ENCODE data around the gene IL17F. TPM values are rescaled to one million over a fixed set of nuclear protein-coding genes. Genes with fewer than 3 reads are reported as not detected.

IL17F gene
- total RNA-seq, 1 donor from 2014 or later: not detected

DNA sequence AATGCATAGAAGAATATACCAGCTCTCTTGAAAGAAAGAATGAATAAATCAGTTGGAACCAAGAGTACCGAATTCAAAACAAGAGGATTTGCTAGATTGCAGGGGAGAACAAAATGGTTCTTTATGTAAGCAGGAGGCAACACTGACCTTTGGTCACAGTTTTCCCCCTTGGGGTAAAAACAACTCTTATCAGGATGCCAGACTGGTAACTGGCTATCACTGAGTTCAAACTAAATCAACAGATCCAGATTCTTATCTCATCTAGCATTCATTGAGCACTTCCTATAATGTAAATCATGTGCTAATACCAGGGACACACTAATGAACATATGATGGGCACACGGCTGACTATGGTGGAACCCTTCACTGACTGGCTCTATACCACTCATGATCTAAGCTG is 4.8 kb upstream of the IL17F start:
- TF ChIP-seq CTCF (IDR thresholded peaks at IDR 0.05; ENCODE audit: partially characterized antibody, unreplicated experiment): no peak
- no peaks in the 10 kb centered on the region for H3K27me3 Mint-ChIP-seq (ENCODE audit: unreplicated experiment)
- DNase-seq: no peak
- H3K36me3 Mint-ChIP-seq (ENCODE audit: unreplicated experiment): no peaks in the 10 kb centered on the region
- H3K27ac Mint-ChIP-seq (ENCODE audit: unreplicated experiment): no peak overlapping the region
- no peaks in the 10 kb centered on the region for H3K4me1 Mint-ChIP-seq (ENCODE audit: low read depth, unreplicated experiment)
- no peak overlapping the region for H3K4me3 Mint-ChIP-seq (ENCODE audit: unreplicated experiment)
- H3K9me3 Mint-ChIP-seq (ENCODE audit: unreplicated experiment): peaks cover 1% of the 10 kb centered on the region

GRCh38 chr6:52245425-52245824 is 1.1 kb upstream of the IL17F start:
- no peaks in the 10 kb centered on the region for H3K4me1 Mint-ChIP-seq (ENCODE audit: low read depth, unreplicated experiment)
- H3K36me3 Mint-ChIP-seq (ENCODE audit: unreplicated experiment): no peaks in the 10 kb centered on the region
- DNase-seq: no peak
- TF ChIP-seq CTCF (IDR thresholded peaks at IDR 0.05; ENCODE audit: partially characterized antibody, unreplicated experiment): no peak
- H3K27me3 Mint-ChIP-seq (ENCODE audit: unreplicated experiment): no peaks in the 10 kb centered on the region
- H3K4me3 Mint-ChIP-seq (ENCODE audit: unreplicated experiment): no peak overlapping the region
- H3K9me3 Mint-ChIP-seq (ENCODE audit: unreplicated experiment): peaks cover under 1% of the 10 kb centered on the region
- no peak overlapping the region for H3K27ac Mint-ChIP-seq (ENCODE audit: unreplicated experiment)

DNA sequence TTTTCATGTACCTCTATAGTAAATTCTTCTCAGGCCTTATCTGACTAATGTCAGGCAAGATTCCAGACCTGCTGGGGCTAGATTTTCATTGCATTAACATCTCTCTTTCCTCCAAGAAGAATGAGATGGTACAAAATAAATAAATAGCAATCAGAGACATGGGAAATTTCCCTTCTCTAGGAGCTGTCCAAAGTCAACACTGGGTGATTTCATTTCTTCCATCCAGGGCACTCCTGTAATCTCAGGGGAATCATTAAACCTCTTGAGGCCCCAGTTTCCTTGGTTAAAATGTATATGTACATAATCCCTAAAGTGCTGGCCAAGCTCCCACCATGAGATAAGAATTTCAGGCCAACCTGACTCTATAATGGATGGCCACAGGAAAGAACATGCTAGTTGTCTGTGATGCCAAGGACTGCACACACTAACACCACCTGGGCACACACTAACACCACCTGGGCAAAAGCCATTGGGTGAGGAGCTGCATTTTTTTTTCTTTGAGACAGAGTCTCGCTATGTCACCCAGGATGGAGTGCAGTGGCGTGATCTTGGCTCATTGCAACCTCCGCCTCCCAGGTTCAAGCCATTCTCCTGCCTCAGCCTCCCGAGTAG is 912 bp downstream of the IL17F start:
- H3K4me3 Mint-ChIP-seq (ENCODE audit: unreplicated experiment): no peak overlapping the region
- no peak for TF ChIP-seq CTCF (IDR thresholded peaks at IDR 0.05; ENCODE audit: partially characterized antibody, unreplicated experiment)
- no peaks in the 10 kb centered on the region for H3K27me3 Mint-ChIP-seq (ENCODE audit: unreplicated experiment)
- H3K4me1 Mint-ChIP-seq (ENCODE audit: low read depth, unreplicated experiment): no peaks in the 10 kb centered on the region
- no peak overlapping the region for H3K27ac Mint-ChIP-seq (ENCODE audit: unreplicated experiment)
- DNase-seq: no peak
- peaks cover 3% of the 10 kb centered on the region for H3K9me3 Mint-ChIP-seq (ENCODE audit: unreplicated experiment)
- no peaks in the 10 kb centered on the region for H3K36me3 Mint-ChIP-seq (ENCODE audit: unreplicated experiment)

GRCh38 chr6:52241819-52242218 is 2.5 kb downstream of the IL17F start:
- Mint-ChIP-seq H3K27me3 (ENCODE audit: unreplicated experiment) (no peaks in the 10 kb centered on the region), H3K4me3 (ENCODE audit: unreplicated experiment) (no peak overlapping the region), H3K36me3 (ENCODE audit: unreplicated experiment) (no peaks in the 10 kb centered on the region), H3K4me1 (ENCODE audit: low read depth, unreplicated experiment) (no peaks in the 10 kb centered on the region), H3K27ac (ENCODE audit: unreplicated experiment) (no peak overlapping the region), H3K9me3 (ENCODE audit: unreplicated experiment) (peaks cover 3% of the 10 kb centered on the region)
- DNase-seq: no peak
- TF ChIP-seq CTCF (IDR thresholded peaks at IDR 0.05; ENCODE audit: partially characterized antibody, unreplicated experiment): no peak

- Mint-ChIP-seq H3K4me3 (ENCODE audit: unreplicated experiment) (no peak overlapping the region), H3K9me3 (ENCODE audit: unreplicated experiment) (no peaks in the 10 kb centered on the region), H3K27me3 (ENCODE audit: unreplicated experiment) (peaks cover 1% of the 10 kb centered on the region), H3K4me1 (ENCODE audit: low read depth, unreplicated experiment) (no peaks in the 10 kb centered on the region), H3K36me3 (ENCODE audit: unreplicated experiment) (no peaks in the 10 kb centered on the region), H3K27ac (ENCODE audit: unreplicated experiment) (no peak overlapping the region)
- no peak for TF ChIP-seq CTCF (IDR thresholded peaks at IDR 0.05; ENCODE audit: partially characterized antibody, unreplicated experiment)
- peak; percentile 22 for DNase-seq
Measured at GRCh38 chr6:52233975-52234823, 10.1 kb downstream of the IL17F start.

Measured in glutamatergic neuron (in vitro differentiated cells).